ENCODE measurements around the gene KRTAP10-7.

The KRTAP10-7 gene

DNA sequence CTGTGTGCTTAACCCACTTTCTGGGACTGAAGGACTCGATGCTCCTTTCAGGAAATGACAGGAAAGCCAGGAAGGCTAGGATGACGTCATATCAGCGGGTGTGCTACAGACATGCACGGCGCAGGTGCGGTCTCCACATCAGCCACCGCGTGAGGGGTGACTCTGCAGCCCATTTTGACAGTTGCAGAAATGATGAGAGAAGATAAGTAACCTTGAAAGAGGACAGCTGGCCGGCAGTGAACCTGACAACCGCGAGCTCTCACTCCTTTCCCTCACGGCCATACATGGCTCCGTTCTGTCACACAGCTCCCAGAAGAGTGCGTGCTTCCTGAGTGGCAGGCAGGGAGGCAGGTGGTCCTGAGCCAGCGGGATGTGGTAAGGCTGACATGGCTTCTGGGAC, 18.3 kb upstream of the KRTAP10-7 start:
- H3K9me2 ChIP-seq (replicated peaks; ENCODE audit: insufficient read depth, low read length), result no peaks in the 10 kb centered on the region
- H2AFZ ChIP-seq (ENCODE audit: low read depth, low read length, severe bottlenecking), result no peak overlapping the region
- no peak overlapping the region for H3K9ac ChIP-seq (ENCODE audit: low read length)
- H3K36me3 ChIP-seq (ENCODE audit: low read length), result no peaks in the 10 kb centered on the region
- no peaks in the 10 kb centered on the region for H3K27me3 ChIP-seq (ENCODE audit: low read length)
- no peaks in the 10 kb centered on the region for H3F3A ChIP-seq (ENCODE audit: insufficient read depth)
- H3K4me2 ChIP-seq (ENCODE audit: low read depth, low read length, poor library complexity, severe bottlenecking), result no peak overlapping the region
- H3K79me2 ChIP-seq (ENCODE audit: insufficient read depth, low read length), result no peaks in the 10 kb centered on the region
- H3K9me3 ChIP-seq (ENCODE audit: insufficient read depth, low read length), result peaks cover 10% of the 10 kb centered on the region; the same call in 1 of the 2 replicates
- H3K4me3 ChIP-seq (ENCODE audit: insufficient read depth, low read length, poor library complexity, severe bottlenecking), result no peak overlapping the region
- no peak overlapping the region for H3K27ac ChIP-seq (ENCODE audit: low read depth, low read length)
- TF ChIP-seq EZH2phosphoT487 (conservative IDR thresholded peaks at IDR 0.05; ENCODE audit: low read length), result no peak
- TF ChIP-seq, protein P1, sequence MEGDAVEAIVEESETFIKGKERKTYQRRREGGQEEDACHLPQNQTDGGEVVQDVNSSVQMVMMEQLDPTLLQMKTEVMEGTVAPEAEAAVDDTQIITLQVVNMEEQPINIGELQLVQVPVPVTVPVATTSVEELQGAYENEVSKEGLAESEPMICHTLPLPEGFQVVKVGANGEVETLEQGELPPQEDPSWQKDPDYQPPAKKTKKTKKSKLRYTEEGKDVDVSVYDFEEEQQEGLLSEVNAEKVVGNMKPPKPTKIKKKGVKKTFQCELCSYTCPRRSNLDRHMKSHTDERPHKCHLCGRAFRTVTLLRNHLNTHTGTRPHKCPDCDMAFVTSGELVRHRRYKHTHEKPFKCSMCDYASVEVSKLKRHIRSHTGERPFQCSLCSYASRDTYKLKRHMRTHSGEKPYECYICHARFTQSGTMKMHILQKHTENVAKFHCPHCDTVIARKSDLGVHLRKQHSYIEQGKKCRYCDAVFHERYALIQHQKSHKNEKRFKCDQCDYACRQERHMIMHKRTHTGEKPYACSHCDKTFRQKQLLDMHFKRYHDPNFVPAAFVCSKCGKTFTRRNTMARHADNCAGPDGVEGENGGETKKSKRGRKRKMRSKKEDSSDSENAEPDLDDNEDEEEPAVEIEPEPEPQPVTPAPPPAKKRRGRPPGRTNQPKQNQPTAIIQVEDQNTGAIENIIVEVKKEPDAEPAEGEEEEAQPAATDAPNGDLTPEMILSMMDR (IDR thresholded peaks at IDR 0.05; ENCODE audit: insufficient read depth, low read length, poor library complexity, severe bottlenecking), result no peak
- H4K20me1 ChIP-seq (ENCODE audit: low read depth, low read length), result no peaks in the 10 kb centered on the region

DNA sequence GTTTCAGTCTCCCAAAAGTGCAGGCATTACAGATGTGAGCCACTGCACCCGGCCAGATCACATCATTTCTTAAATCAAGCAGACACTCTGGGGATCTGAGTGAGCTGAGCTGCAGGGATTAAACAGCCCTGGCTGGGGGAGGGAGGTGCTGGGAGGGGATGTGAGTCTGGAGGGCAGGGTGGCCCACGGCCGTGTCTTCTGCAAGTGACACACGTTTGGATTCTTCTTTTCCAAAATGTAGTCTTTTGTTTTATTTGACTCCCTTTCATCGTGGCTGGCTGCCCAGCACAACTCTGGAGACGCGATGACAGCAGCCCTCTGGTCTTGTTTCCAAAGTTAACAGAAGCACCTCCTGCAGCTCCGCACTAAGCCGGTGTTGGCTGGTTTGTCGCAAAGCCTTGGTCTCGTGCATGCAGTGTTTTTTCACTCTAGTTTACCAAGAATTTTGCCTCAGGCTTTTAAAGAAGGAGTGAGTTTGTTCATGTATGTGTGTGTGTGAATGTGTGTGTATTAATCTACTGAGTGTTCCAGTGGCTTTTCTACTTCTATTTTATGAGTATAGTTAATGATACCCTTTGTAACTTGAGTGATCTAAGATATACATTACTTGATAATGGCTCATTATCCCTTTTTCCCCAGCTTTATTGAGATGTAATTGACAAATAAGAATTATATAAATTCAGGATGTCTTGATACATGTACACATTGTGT, 17.2 kb upstream of the KRTAP10-7 start:
- no peaks in the 10 kb centered on the region for H3K79me2 ChIP-seq (ENCODE audit: insufficient read depth, low read length)
- H3K36me3 ChIP-seq (ENCODE audit: low read length), result no peaks in the 10 kb centered on the region
- peaks cover 10% of the 10 kb centered on the region; the same call in 1 of the 2 replicates for H3K9me3 ChIP-seq (ENCODE audit: insufficient read depth, low read length)
- H3K27me3 ChIP-seq (ENCODE audit: low read length), result no peaks in the 10 kb centered on the region
- H2AFZ ChIP-seq (ENCODE audit: low read depth, low read length, severe bottlenecking), result no peak overlapping the region
- no peak for TF ChIP-seq EZH2phosphoT487 (conservative IDR thresholded peaks at IDR 0.05; ENCODE audit: low read length)
- TF ChIP-seq, protein P1 (IDR thresholded peaks at IDR 0.05; ENCODE audit: insufficient read depth, low read length, poor library complexity, severe bottlenecking), result no peak
- H3K9ac ChIP-seq (ENCODE audit: low read length), result no peak overlapping the region
- H3K4me3 ChIP-seq (ENCODE audit: insufficient read depth, low read length, poor library complexity, severe bottlenecking), result no peak overlapping the region
- no peak overlapping the region for H3K4me2 ChIP-seq (ENCODE audit: low read depth, low read length, poor library complexity, severe bottlenecking)
- H3K27ac ChIP-seq (ENCODE audit: low read depth, low read length), result no peak overlapping the region
- H4K20me1 ChIP-seq (ENCODE audit: low read depth, low read length), result no peaks in the 10 kb centered on the region
- no peaks in the 10 kb centered on the region for H3F3A ChIP-seq (ENCODE audit: insufficient read depth)
- H3K9me2 ChIP-seq (replicated peaks; ENCODE audit: insufficient read depth, low read length), result no peaks in the 10 kb centered on the region

DNA sequence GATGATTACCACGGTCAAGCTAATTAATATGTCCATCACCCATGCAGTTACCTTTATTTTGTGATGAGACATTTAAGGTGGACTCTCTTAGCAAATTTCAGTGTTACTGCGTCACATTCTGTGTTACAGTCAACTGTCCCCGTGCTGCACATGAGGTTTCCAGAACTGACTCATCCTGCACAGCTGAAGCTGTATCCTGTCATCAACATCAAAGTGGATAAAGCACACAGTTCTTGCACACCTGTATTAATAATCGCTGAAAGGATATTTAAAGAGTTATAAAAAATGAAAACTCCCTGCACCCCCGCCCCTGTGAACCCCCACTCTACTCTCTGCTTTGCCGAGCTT, 16.6 kb upstream of the KRTAP10-7 start:
- no peak overlapping the region for H3K27ac ChIP-seq (ENCODE audit: low read depth, low read length)
- H4K20me1 ChIP-seq (ENCODE audit: low read depth, low read length), result no peaks in the 10 kb centered on the region
- H3F3A ChIP-seq (ENCODE audit: insufficient read depth), result no peaks in the 10 kb centered on the region
- no peak for TF ChIP-seq EZH2phosphoT487 (conservative IDR thresholded peaks at IDR 0.05; ENCODE audit: low read length)
- TF ChIP-seq, protein P1 (IDR thresholded peaks at IDR 0.05; ENCODE audit: insufficient read depth, low read length, poor library complexity, severe bottlenecking), result no peak
- H3K36me3 ChIP-seq (ENCODE audit: low read length), result no peaks in the 10 kb centered on the region
- no peak overlapping the region for H2AFZ ChIP-seq (ENCODE audit: low read depth, low read length, severe bottlenecking)
- no peak overlapping the region for H3K4me2 ChIP-seq (ENCODE audit: low read depth, low read length, poor library complexity, severe bottlenecking)
- no peak overlapping the region for H3K4me3 ChIP-seq (ENCODE audit: insufficient read depth, low read length, poor library complexity, severe bottlenecking)
- no peaks in the 10 kb centered on the region for H3K27me3 ChIP-seq (ENCODE audit: low read length)
- H3K9ac ChIP-seq (ENCODE audit: low read length), result no peak overlapping the region
- peaks cover 10% of the 10 kb centered on the region; the same call in 1 of the 2 replicates for H3K9me3 ChIP-seq (ENCODE audit: insufficient read depth, low read length)
- no peaks in the 10 kb centered on the region for H3K9me2 ChIP-seq (replicated peaks; ENCODE audit: insufficient read depth, low read length)
- no peaks in the 10 kb centered on the region for H3K79me2 ChIP-seq (ENCODE audit: insufficient read depth, low read length)
